IMR-90 (cell line): Measurements from ENCODE around the gene COL28A1. TPM values are rescaled to one million over a fixed set of nuclear protein-coding genes. Genes with fewer than 3 reads are reported as not detected.

ENCODE experiments used
- ATAC-seq: fragments of 200-7000 bp; cut with Tn5 transposase; 2 replicates; pipeline ENCODE4 v1.9.1; 2020; ENCODE audit warnings: low read depth, mild to moderate bottlenecking, moderate library complexity
- BruUV-seq: library from RNA; stranded (reverse); fragments of 400-500 nt; replicated peaks from 2 replicates; lab custom pipeline; 2021; lab: Mats Ljungman, UMichigan
- CTCF ChIA-PET: fragments of 300-600 bp; formaldehyde crosslinking; extraction: SDS; loops from one replicate; lab custom pipeline; 2021; ENCODE audit warnings: antibody characterized with exemption; lab: Yijun Ruan, JAX
- POLR2A ChIA-PET: fragments of 300-600 bp; sonication (Branson Sonifier 250); formaldehyde crosslinking; loops from one replicate; lab custom pipeline; 2022; ENCODE audit warnings: antibody characterized with exemption; ENCODE audit not compliant: unreplicated experiment; lab: Charles Lee
- DNase-seq: peaks from one replicate; pipeline ENCODE4 v3.0.0; 2013
- H2AFZ ChIP-seq: replicated peaks from 2 replicates; pipeline ENCODE3; 2013; ENCODE audit warnings: low read length, mild to moderate bottlenecking; ENCODE audit not compliant: poor library complexity
- H2AK5ac ChIP-seq: 2 replicates; pipeline ENCODE4 v1.6.1; 2013; ENCODE audit warnings: low read depth, low read length, inconsistent platforms
- H2AK9ac ChIP-seq: replicated peaks from 2 replicates; pipeline ENCODE3; 2013; ENCODE audit warnings: mild to moderate bottlenecking, low read depth, low read length, moderate library complexity; ENCODE audit not compliant: poor library complexity
- H2BK120ac ChIP-seq: 2 replicates; pipeline ENCODE4 v1.6.1; 2013; ENCODE audit warnings: low read depth, low read length, inconsistent platforms
- H2BK15ac ChIP-seq: 3 replicates; pipeline ENCODE4 v1.6.1; 2013; ENCODE audit warnings: low read depth, low read length, inconsistent platforms
- H2BK20ac ChIP-seq: 2 replicates; pipeline ENCODE4 v1.6.1; 2013; ENCODE audit warnings: low read depth, mild to moderate bottlenecking, inconsistent platforms, low read length, moderate library complexity
- H2BK5ac ChIP-seq: 2 replicates; pipeline ENCODE4 v1.6.1; 2013; ENCODE audit warnings: mild to moderate bottlenecking, low read depth, low read length, inconsistent platforms; ENCODE audit not compliant: poor library complexity, severe bottlenecking
- H3K14ac ChIP-seq: replicated peaks from 2 replicates; pipeline ENCODE4 v1.6.1; 2013; ENCODE audit warnings: low read depth, low read length, inconsistent platforms
- H3K18ac ChIP-seq: 2 replicates; pipeline ENCODE4 v1.6.1; 2013; ENCODE audit warnings: low read depth, low read length, control low read depth
- H3K23ac ChIP-seq: 2 replicates; pipeline ENCODE4 v1.6.1; 2013; ENCODE audit warnings: low read depth, low read length, inconsistent platforms
- H3K27ac ChIP-seq: 2 replicates; pipeline ENCODE4 v1.5.1; 2013; ENCODE audit warnings: mild to moderate bottlenecking, control low read depth, low read length; ENCODE audit not compliant: insufficient read depth
- H3K27me3 ChIP-seq: 2 replicates; pipeline ENCODE4 v1.6.1; 2013; ENCODE audit warnings: low read length; ENCODE audit not compliant: control insufficient read depth, insufficient read depth
- H3K36me3 ChIP-seq: 2 replicates; pipeline ENCODE4 v1.6.1; 2013; ENCODE audit warnings: low read length, mixed read lengths; ENCODE audit not compliant: control insufficient read depth, insufficient read depth
- H3K4ac ChIP-seq: 2 replicates; pipeline ENCODE4 v1.6.1; 2013; ENCODE audit warnings: low read depth, low read length, inconsistent platforms
- H3K4me1 ChIP-seq: 2 replicates; pipeline ENCODE4 v1.6.1; 2013; ENCODE audit warnings: low read length, mixed read lengths; ENCODE audit not compliant: control insufficient read depth, insufficient read depth
- H3K4me2 ChIP-seq: 2 replicates; pipeline ENCODE4 v1.6.1; 2013; ENCODE audit warnings: low read depth, mild to moderate bottlenecking, control low read depth, low read length, moderate library complexity
- H3K4me3 ChIP-seq: 2 replicates; pipeline ENCODE4 v1.5.1; 2013; ENCODE audit warnings: low read depth, mild to moderate bottlenecking, control low read depth, low read length, moderate library complexity; ENCODE audit not compliant: insufficient read depth
- H3K56ac ChIP-seq: 2 replicates; pipeline ENCODE4 v1.6.1; 2013; ENCODE audit warnings: low read length, inconsistent platforms; ENCODE audit not compliant: insufficient read depth; ENCODE audit errors: extremely low read depth
- H3K79me1 ChIP-seq, 2 experiments: 2 replicates each; pipeline ENCODE4 v1.6.1; 2013; ENCODE audit warnings: low read length in 2 of 2, inconsistent platforms in 1 of 2, low read depth in 1 of 2
- H3K9ac ChIP-seq: 2 replicates; pipeline ENCODE4 v1.6.1; 2013; ENCODE audit warnings: low read depth, low read length, control low read depth
- H3K9me1 ChIP-seq: 2 replicates; pipeline ENCODE4 v1.6.1; 2013; ENCODE audit warnings: low read length, inconsistent platforms; ENCODE audit not compliant: insufficient read depth
- H3K9me3 ChIP-seq: 2 replicates; pipeline ENCODE4 v1.6.1; 2013; ENCODE audit warnings: low read length; ENCODE audit not compliant: control insufficient read depth, insufficient read depth
- H4K20me1 ChIP-seq: 2 replicates; pipeline ENCODE4 v1.6.1; 2013; ENCODE audit warnings: low read length, inconsistent platforms; ENCODE audit not compliant: insufficient read depth
- H4K5ac ChIP-seq: 2 replicates; pipeline ENCODE4 v1.6.1; 2013; ENCODE audit warnings: mild to moderate bottlenecking, low read depth, low read length, control low read depth
- H4K8ac ChIP-seq, 2 experiments: 2 replicates each; pipeline ENCODE4 v1.6.1; 2013; ENCODE audit warnings: low read depth in 2 of 2, low read length in 2 of 2, control low read depth in 1 of 2, inconsistent platforms in 1 of 2
- H4K91ac ChIP-seq: 2 replicates; pipeline ENCODE4 v1.6.1; 2013; ENCODE audit warnings: low read depth, low read length, inconsistent platforms; ENCODE audit not compliant: insufficient read depth
- CEBPB ChIP-seq: IDR thresholded peaks from 2 replicates; pipeline ENCODE4 v1.6.1; 2012; ENCODE audit warnings: low read depth, low read length, improper control_type of control experiment
- CHD1 ChIP-seq: IDR thresholded peaks from 2 replicates; pipeline ENCODE4 v1.6.1; 2012; ENCODE audit warnings: low read depth, low read length, improper control_type of control experiment
- CTCF ChIP-seq: conservative IDR thresholded peaks from 2 replicates; pipeline ENCODE4 v1.5.1; 2012; ENCODE audit warnings: mild to moderate bottlenecking, low read depth, low read length, improper control_type of control experiment
- FOS ChIP-seq: fragments of 150-350 bp; IDR thresholded peaks from 2 replicates; pipeline ENCODE4 v1.6.1; 2016; ENCODE audit warnings: low read depth, low read length
- MAFK ChIP-seq: IDR thresholded peaks from 2 replicates; pipeline ENCODE4 v1.6.1; 2012; ENCODE audit warnings: low read depth, low read length, improper control_type of control experiment
- MXI1 ChIP-seq: IDR thresholded peaks from 2 replicates; pipeline ENCODE4 v1.6.1; 2012; ENCODE audit warnings: low read depth, mild to moderate bottlenecking, low read length, moderate library complexity, borderline replicate concordance
- NFE2L2 ChIP-seq: fragments of 150-350 bp; IDR thresholded peaks from 2 replicates; pipeline ENCODE4 v1.6.1; 2016; ENCODE audit warnings: low read depth, mild to moderate bottlenecking, low read length
- POLR2A ChIP-seq: IDR thresholded peaks from 2 replicates; pipeline ENCODE4 v1.6.1; 2012; ENCODE audit warnings: mild to moderate bottlenecking, low read depth, low read length
- RAD21 ChIP-seq: IDR thresholded peaks from 2 replicates; pipeline ENCODE4 v1.6.1; 2012; ENCODE audit warnings: low read length, improper control_type of control experiment
- RFX5 ChIP-seq: IDR thresholded peaks from 2 replicates; pipeline ENCODE4 v1.8.0; 2012; ENCODE audit warnings: low read depth, mild to moderate bottlenecking, low read length, moderate library complexity
- SMC3 ChIP-seq: fragments of 150-350 bp; IDR thresholded peaks from 2 replicates; pipeline ENCODE4 v1.6.1; 2016; ENCODE audit warnings: low read depth, mild to moderate bottlenecking, antibody characterized with exemption, low read length, moderate library complexity
- USF2 ChIP-seq: fragments of 150-350 bp; IDR thresholded peaks from 2 replicates; pipeline ENCODE4 v1.6.1; 2017; ENCODE audit warnings: mild to moderate bottlenecking, antibody characterized with exemption, low read length, low read depth
- WGBS, 2 experiments: methylation state at CpG; one replicate each; pipeline versions ENCODE4 v1.1.5 to v1.1.7; 2013; ENCODE audit warnings: missing lambda C conversion rate in 2 of 2; ENCODE audit not compliant: insufficient read length in 1 of 2; ENCODE audit errors: extremely low coverage in 2 of 2; 5-methylcytosine and 5-hydroxymethylcytosine counted together
- dilution Hi-C: fragments of 300-500 bp; cut with HindIII; formaldehyde crosslinking; loops from one replicate; pipeline ENCODE4 v1.14.3; 2018; ENCODE audit warnings: low sequenced_read_pairs; ENCODE audit not compliant: unreplicated experiment
- in situ Hi-C: fragments of 300-500 bp; cut with MboI; formaldehyde crosslinking; loops from 3 replicates; pipeline ENCODE4 v1.14.3; 2019; ENCODE audit warnings: low sequenced_read_pairs, inconsistent platforms, mixed read lengths
- intact Hi-C: fragments of 100-400 bp; cut with micrococcal nuclease; formaldehyde crosslinking; loops from 2 replicates; pipeline ENCODE4 v1.10.0; 2022
- polyA plus RNA-seq, 3 experiments: library from polyadenylated mRNA; depleted of rRNA; stranded (reverse); fragments of >200 nt; gene quantifications; 2 replicates each; pipeline ENCODE4 v1.2.3, GENCODE V29; 2012; ENCODE audit warnings: low replicate concordance in 1 of 3
- total RNA-seq: library from RNA; depleted of rRNA; stranded (reverse); fragments of >200 nt; gene quantifications from 2 replicates; pipeline ENCODE4 v1.2.3, GENCODE V29; 2012

COL28A1 gene
- total and polyA plus RNA-seq, 2 of the 4 experiments (the other 2 are of a cell fraction) = under 0.01 to 0.05 TPM

- H3K14ac ChIP-seq = no peak overlapping the region
- H3K4ac ChIP-seq = no peak overlapping the region
- H3K56ac ChIP-seq = no peak overlapping the region
- no peak overlapping the region for H4K8ac ChIP-seq
- H3K9me1 ChIP-seq = peaks cover 9% of the 10 kb centered on the region; the same call in 1 of the 2 replicates
- no TSS peak for BruUV-seq
- H2BK5ac ChIP-seq = no peak overlapping the region
- no peak overlapping the region for H2BK120ac ChIP-seq
- no peak overlapping the region for H3K4me2 ChIP-seq
- no peak overlapping the region for H3K23ac ChIP-seq
- H4K91ac ChIP-seq = no peak overlapping the region
- no peak overlapping the region for H2AFZ ChIP-seq
- no peaks in the 10 kb centered on the region for H3K27me3 ChIP-seq
- no peak for TF ChIP-seq CTCF
- no peak for TF ChIP-seq FOS
- no peak for TF ChIP-seq SMC3
- no peak for TF ChIP-seq NFE2L2
- TF ChIP-seq RAD21 = no peak
- TF ChIP-seq MAFK = no peak
- no peak for TF ChIP-seq RFX5
- TF ChIP-seq POLR2A = no peak
- no peak for TF ChIP-seq CEBPB
- TF ChIP-seq USF2 = no peak
- no peak for TF ChIP-seq MXI1
- no peak for TF ChIP-seq CHD1
- no peaks in the 10 kb centered on the region for H3K9me3 ChIP-seq
- no peak overlapping the region for H2AK5ac ChIP-seq
- H2AK9ac ChIP-seq = no peak overlapping the region
- H3K18ac ChIP-seq = no peak overlapping the region
- dilution Hi-C loops = no loop called here
- in situ Hi-C loops = no loop called here
- no peak for DNase-seq
- no peak overlapping the region for H2BK15ac ChIP-seq
- H3K36me3 ChIP-seq = peaks cover 5% of the 10 kb centered on the region; the same call in 1 of the 2 replicates
- ChIA-PET CTCF (no interaction called here), POLR2A (no interaction called here)
- WGBS, 2 experiments = 67% methylated on average over 1 of the region's 3 CpGs; no CpG with 5 or more reads in 1 of the 2 experiments
- H3K9ac ChIP-seq = no peak overlapping the region
- no peak overlapping the region for H2BK20ac ChIP-seq
- peaks cover 3% of the 10 kb centered on the region for H3K4me1 ChIP-seq
- H4K20me1 ChIP-seq = no peaks in the 10 kb centered on the region
- H3K4me3 ChIP-seq = no peak overlapping the region
- intact Hi-C loops = no loop called here
- H3K79me1 ChIP-seq = peaks cover 27 to 41% of the 10 kb centered on the region in 2 experiments
- no peak for ATAC-seq
- no peak overlapping the region for H4K5ac ChIP-seq
- no peak overlapping the region for H3K27ac ChIP-seq
Observed at GRCh38 chr7:7570584-7570983, 34.9 kb upstream of the COL28A1 start.
